Inflammatory macrophage treated with lipopolysaccharide for 4 hours (primary cell): ENCODE results near the gene NR4A1.

Experiments
- DNase-seq: peaks from one replicate; pipeline ENCODE4 v3.0.0-alpha.2; 2020

The NR4A1 gene

GRCh38 chr12:52050758-52051541 lies at the start of gene NR4A1:
Gene NR4A1, plus strand, starts transcription at chr12:52051442. Its CDS starts 2,887 bp downstream, at chr12:52054329.
- peak; percentile 91 for DNase-seq

- no peak for DNase-seq
These were observed 48.2 kb upstream of the NR4A1 start for GRCh38 chr12:52003016-52003550.

GRCh38 chr12:52003591-52003990 lies 47.7 kb upstream of the NR4A1 start:
- no peak for DNase-seq

GRCh38 chr12:52004042-52004648 lies 47.1 kb upstream of the NR4A1 start:
- DNase-seq: peak; percentile 45

- DNase-seq: no peak
These were observed 45.9 kb upstream of the NR4A1 start for GRCh38 chr12:52005218-52005902.

GRCh38 chr12:52005903-52006703 lies 45.1 kb upstream of the NR4A1 start:
- peak; percentile 96 for DNase-seq

- DNase-seq: peak; percentile 60
These were observed 44.5 kb upstream of the NR4A1 start, which contains the start of gene TAMALIN for GRCh38 chr12:52006726-52007157. Gene TAMALIN, plus strand, starts transcription at chr12:52006946. Its CDS starts 74 bp downstream, at chr12:52007020.

- peak; percentile 49 for DNase-seq
These were observed 43.9 kb upstream of the NR4A1 start for GRCh38 chr12:52007158-52007921.

- DNase-seq: no peak
These were observed 43.2 kb upstream of the NR4A1 start for GRCh38 chr12:52007982-52008510.

GRCh38 chr12:52009081-52009751 lies 42.0 kb upstream of the NR4A1 start:
- no peak for DNase-seq

- no peak for DNase-seq
These were observed 41.1 kb upstream of the NR4A1 start for GRCh38 chr12:52010152-52010622.

- no peak for DNase-seq
These were observed 40.3 kb upstream of the NR4A1 start for GRCh38 chr12:52010692-52011601.

GRCh38 chr12:52011602-52012214 lies 39.5 kb upstream of the NR4A1 start:
- no peak for DNase-seq

- DNase-seq: no peak
These were observed 37.5 kb upstream of the NR4A1 start for GRCh38 chr12:52013626-52014310.

- DNase-seq: no peak
These were observed 36.4 kb upstream of the NR4A1 start for GRCh38 chr12:52014567-52015530.

- DNase-seq: no peak
These were observed 35.7 kb upstream of the NR4A1 start for GRCh38 chr12:52015532-52016041.
